GM12891 (cell line): ENCODE measurements around the gene MAN2C1.

Source experiments
- PAX5 ChIP-seq: IDR thresholded peaks from 2 replicates; pipeline ENCODE4 v1.6.1; 2011; ENCODE audit warnings: low read length, moderate library complexity, mild to moderate bottlenecking; ENCODE audit not compliant: insufficient read depth, severe bottlenecking
- POLR2A ChIP-seq: IDR thresholded peaks from 2 replicates; pipeline ENCODE4 v1.6.1; 2011; ENCODE audit warnings: low read depth, low read length, control low read depth
- POLR2AphosphoS5 ChIP-seq: IDR thresholded peaks from 2 replicates; pipeline ENCODE4 v1.6.1; 2011; ENCODE audit warnings: low read depth, low read length, control low read depth
- POU2F2 ChIP-seq: IDR thresholded peaks from 2 replicates; pipeline ENCODE4 v1.6.1; 2011; ENCODE audit warnings: low read depth, mild to moderate bottlenecking, control low read depth, low read length, moderate library complexity
- SPI1 ChIP-seq: IDR thresholded peaks from 2 replicates; pipeline ENCODE4 v1.6.1; 2011; ENCODE audit warnings: low read depth, low read length, control low read depth
- TAF1 ChIP-seq: IDR thresholded peaks from 2 replicates; pipeline ENCODE4 v1.6.1; 2011; ENCODE audit warnings: low read depth, low read length, control low read depth

DNA sequence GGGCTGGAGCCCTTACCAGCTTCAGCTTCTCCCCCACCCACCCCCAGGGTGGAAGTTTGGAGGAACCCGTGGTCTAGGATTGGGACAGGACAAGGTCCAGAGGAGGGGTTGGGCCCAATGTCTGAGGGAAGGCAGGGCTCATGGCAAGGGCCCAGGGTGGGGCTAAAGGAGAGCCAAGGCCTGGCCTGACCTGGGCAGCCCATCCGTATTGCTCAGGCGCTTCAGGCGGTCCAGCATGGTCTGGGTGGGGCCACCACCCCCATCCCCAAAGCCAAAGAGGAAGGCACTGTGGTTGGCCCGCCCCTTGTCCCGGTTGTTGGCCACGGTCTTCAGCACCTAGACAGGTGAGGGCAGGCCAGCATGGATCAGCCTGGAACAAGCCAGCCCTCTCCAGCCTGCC, 7.6 kb downstream of the MAN2C1 start:
- TF ChIP-seq POLR2A (no peak), TAF1 (no peak), POLR2AphosphoS5 (no peak), POU2F2 (no peak), SPI1 (no peak), PAX5 (no peak)
